ENCODE measurements around the gene GNRH2. TPM values are rescaled to one million over a fixed set of nuclear protein-coding genes. Genes with fewer than 3 reads are reported as not detected.

The GNRH2 gene
- total RNA-seq, 2 experiments from 2014 or later: 0.87 to 1.1 TPM

DNA sequence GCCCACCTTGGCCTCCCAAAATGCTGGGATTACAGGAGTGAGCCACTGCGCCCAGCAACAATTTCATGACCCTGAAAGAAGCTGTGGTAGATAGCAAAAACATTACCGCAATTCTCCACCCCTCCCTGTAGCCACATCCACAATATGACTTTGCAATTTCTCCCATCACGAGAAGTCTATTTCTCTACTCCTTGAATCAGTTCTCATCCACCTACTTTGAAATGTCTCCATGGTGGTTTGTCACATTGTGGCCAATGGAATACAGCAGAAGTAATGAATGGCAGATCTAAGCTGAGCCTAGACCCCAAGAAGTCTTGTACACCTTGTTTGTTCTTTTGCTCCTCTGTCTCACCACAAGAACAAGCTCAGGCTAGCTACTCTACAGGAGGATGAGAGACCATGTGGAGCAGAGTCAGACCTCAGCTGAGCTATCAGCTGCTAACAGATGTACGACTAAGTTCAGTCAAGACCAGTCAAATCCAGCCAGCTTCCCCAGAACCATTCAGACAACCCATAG is 34.3 kb downstream of the GNRH2 start:
- H3K4me3 Mint-ChIP-seq: no peak overlapping the region
- peak overlapping the region; percentile 53 for H3K27ac Mint-ChIP-seq
- DNase-seq: no peak
- peaks cover 16% of the 10 kb centered on the region for H3K4me1 Mint-ChIP-seq
- peaks cover 41% of the 10 kb centered on the region for H3K27me3 Mint-ChIP-seq
- no peaks in the 10 kb centered on the region for H3K36me3 Mint-ChIP-seq
- no peaks in the 10 kb centered on the region for H3K9me3 Mint-ChIP-seq

DNA sequence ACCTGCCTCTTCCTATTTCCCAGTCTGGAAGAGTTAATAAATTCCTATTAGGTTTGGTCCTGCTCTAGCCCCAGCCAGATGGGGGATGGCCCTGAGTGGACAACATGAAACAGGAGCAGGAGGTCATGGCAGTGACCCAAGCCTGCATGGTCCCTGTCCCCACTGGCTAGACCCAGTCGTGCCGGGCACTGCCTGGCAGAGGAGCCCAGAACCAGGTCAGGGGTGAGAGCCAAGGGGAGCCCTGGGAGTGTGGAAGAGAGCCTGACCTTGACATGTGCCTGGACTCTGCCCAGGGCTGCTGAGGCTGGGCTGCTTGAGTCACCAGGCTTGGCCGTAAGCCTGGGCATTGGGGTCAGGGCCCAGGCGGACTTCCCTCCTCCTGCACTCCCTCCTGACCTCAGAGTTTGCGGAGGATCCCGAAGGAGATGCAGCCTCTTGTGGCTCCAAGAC is 37.5 kb downstream of the GNRH2 start:
- no peak overlapping the region for H3K27ac Mint-ChIP-seq
- no peak for DNase-seq
- no peaks in the 10 kb centered on the region for H3K36me3 Mint-ChIP-seq
- peaks cover 18% of the 10 kb centered on the region for H3K4me1 Mint-ChIP-seq
- no peak overlapping the region for H3K4me3 Mint-ChIP-seq
- peaks cover 59% of the 10 kb centered on the region for H3K27me3 Mint-ChIP-seq
- H3K9me3 Mint-ChIP-seq: no peaks in the 10 kb centered on the region

DNA sequence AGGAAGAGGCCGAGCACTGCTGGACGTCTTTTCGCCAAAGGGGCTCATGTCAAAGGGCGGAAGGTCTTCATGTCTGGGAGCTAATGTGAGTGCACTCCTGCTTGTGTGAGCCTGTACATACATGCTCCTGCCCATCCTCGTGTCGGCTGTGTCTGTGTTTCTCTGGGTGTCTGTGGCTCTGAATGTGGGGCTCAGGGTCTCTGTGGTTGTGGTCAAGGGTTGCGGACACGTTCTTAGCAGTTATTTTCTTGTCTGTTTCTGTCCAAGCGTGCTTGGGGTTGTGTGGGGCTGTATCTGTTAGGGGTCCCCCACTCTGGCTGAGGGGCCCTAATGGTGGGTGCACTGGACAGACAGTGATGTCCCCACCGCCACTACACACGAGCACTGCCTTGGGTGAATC is 38.2 kb downstream of the GNRH2 start:
- Mint-ChIP-seq H3K4me1 (peaks cover 18% of the 10 kb centered on the region), H3K9me3 (no peaks in the 10 kb centered on the region), H3K36me3 (no peaks in the 10 kb centered on the region), H3K4me3 (no peak overlapping the region), H3K27ac (no peak overlapping the region), H3K27me3 (peaks cover 59% of the 10 kb centered on the region)
- no peak for DNase-seq

DNA sequence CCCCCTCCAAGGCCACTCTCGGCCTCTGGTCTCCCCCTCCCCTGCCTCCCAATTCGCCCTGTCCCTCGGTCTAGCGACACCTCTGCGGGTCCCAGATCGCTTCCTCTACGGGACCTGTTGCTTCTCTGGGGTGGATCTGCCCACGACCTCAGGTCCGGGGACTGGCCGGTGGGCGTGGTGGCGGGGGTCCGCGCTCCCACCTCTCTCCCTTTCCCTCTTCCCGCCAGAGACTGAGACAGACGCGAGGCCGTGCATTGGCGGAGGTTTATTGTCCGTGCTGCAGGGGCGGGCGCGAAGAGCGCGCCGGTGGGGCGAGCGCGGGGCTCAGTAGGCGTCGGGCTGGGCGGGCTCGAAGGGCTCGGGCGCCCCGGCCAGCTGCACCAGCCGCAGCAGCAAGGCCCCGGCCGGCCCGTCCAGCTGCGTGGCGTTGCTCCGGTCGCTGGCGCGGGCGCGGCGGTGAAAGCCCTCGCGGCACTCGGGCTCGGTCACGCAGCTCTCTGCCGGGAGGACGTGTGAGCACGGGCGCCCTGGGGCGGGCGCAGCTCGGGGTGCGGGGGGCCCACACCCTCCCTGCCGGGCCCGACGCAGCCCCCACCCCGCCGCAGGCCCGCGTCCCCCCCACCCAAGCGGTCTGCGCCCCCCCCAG is 39.0 kb downstream of the GNRH2 start:
- peaks cover 10% of the 10 kb centered on the region for H3K4me1 Mint-ChIP-seq
- H3K36me3 Mint-ChIP-seq: no peaks in the 10 kb centered on the region
- H3K9me3 Mint-ChIP-seq: no peaks in the 10 kb centered on the region
- H3K27me3 Mint-ChIP-seq: peaks cover 59% of the 10 kb centered on the region
- H3K4me3 Mint-ChIP-seq: peak overlapping the region; percentile 61
- no peak overlapping the region for H3K27ac Mint-ChIP-seq
- DNase-seq: peak; percentile 14

DNA sequence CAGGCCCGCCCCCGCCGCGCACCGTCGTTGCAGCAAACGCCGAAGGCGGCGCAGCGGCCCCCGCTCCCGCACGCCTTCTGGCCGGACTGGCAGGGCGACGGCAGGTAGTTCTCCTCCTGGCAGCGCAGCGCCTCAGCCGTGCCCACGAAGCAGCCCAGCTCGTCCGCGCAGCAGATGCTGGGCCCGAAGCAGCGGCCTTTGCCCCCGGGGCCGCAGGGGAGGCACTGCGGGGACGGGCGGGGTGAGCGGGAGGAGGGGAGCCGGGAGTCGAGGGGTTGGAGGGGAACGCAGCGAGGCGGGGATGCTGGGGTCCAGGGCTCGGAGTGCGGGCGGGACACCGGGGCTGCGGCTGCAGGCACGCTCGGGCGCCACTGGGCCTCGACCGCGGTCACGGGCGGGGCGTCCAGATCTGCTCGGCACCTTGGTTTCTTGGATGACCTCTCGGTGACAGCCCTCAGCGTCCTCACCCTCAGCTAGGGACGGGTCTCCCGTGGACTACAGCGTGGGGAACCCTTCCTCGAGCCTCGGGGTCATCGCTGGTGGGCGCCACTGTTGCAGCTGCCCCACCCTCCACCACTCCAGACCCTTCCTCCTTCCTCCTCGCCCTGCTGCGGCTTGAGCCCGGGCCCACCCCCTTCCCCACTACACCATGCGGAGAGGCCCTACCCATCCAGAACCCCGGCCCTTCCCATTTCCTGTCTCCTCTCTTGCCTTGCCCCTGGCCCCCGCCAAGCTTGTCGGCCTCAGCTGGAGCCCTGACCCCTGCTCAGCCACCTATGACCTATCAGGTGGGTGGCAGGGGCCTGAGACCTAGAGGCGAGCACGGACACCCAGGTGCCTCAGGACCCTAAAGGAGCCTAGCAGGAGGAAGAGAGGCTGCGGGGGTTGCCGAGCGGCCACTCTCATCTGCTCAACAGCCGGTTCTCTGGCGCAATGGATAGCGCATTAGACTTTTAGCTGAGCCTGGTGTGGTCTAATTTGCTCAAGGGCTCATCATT is 39.8 kb downstream of the GNRH2 start:
- H3K4me1 Mint-ChIP-seq: peaks cover 4% of the 10 kb centered on the region
- H3K4me3 Mint-ChIP-seq: peak overlapping the region; percentile 42
- no peak overlapping the region for H3K27ac Mint-ChIP-seq
- H3K27me3 Mint-ChIP-seq: peaks cover 54% of the 10 kb centered on the region
- no peak for DNase-seq
- H3K36me3 Mint-ChIP-seq: no peaks in the 10 kb centered on the region
- H3K9me3 Mint-ChIP-seq: no peaks in the 10 kb centered on the region

DNA sequence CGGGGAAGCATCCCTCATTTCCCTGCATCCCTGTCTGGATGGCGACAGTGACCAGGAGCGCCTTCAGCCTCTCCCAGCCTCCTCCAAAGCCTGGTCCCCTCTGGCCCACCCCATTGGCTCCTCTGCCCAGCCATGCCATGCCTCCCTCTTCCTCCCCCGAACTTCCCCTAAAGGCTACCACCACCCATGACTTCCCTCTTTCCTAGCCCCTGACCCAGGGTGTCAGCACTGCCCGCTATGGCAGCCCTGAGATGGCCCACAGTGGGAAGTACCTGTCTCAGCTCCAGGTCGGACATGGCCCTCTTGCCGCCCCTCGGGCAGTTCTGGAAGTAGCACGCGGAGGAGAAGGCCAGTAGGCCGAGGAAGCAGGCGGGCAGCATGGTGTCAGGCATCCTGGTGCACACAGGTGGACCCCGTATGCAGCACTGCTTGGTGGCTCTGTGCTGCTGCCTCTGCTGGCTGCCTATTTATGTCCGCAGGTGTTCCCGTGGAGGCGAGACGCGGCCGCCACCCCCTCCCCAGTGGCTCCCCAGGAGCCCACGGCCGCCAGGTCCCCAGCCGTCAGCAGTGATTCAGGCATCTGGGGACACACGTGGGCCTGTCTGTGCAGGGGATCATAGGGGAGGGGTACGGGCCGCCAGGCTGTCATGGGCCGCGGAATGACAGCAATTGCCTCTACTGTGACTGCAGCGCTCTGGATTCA is 41.0 kb downstream of the GNRH2 start, which contains the start of gene AVP:
TSS of gene AVP (minus strand) at position 442 of the 703 bp plus-strand sequence. CDS start at position 392, 50 bp downstream.
- Mint-ChIP-seq H3K27me3 (peaks cover 48% of the 10 kb centered on the region), H3K36me3 (no peaks in the 10 kb centered on the region), H3K4me3 (no peak within 1 kb of the TSS), H3K9me3 (no peaks in the 10 kb centered on the region), H3K4me1 (peaks cover 4% of the 10 kb centered on the region), H3K27ac (no peak within 1 kb of the TSS)
- DNase-seq: no peak

DNA sequence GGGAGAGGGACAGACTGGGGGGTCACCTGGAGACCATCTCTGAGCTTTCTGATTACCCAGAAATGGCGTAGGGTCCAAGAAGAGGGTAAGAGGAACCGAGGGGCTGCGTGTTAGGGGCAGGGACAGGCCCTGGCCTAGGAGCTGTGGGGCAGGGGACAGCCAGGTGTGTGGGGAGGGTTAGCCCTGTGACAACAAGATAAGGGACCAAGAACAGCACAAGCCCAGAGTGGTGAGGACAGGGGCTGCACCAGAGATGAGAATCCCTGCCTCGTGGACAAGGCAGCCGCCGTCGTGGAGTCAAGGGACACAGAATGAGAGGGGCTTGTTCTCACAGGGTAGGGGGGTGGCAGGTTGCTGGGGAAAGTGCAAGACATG is 41.6 kb downstream of the GNRH2 start:
- no peak overlapping the region for H3K27ac Mint-ChIP-seq
- H3K4me1 Mint-ChIP-seq: peaks cover 9% of the 10 kb centered on the region
- H3K9me3 Mint-ChIP-seq: no peaks in the 10 kb centered on the region
- H3K4me3 Mint-ChIP-seq: no peak overlapping the region
- H3K27me3 Mint-ChIP-seq: peaks cover 44% of the 10 kb centered on the region
- no peaks in the 10 kb centered on the region for H3K36me3 Mint-ChIP-seq
- DNase-seq: no peak

DNA sequence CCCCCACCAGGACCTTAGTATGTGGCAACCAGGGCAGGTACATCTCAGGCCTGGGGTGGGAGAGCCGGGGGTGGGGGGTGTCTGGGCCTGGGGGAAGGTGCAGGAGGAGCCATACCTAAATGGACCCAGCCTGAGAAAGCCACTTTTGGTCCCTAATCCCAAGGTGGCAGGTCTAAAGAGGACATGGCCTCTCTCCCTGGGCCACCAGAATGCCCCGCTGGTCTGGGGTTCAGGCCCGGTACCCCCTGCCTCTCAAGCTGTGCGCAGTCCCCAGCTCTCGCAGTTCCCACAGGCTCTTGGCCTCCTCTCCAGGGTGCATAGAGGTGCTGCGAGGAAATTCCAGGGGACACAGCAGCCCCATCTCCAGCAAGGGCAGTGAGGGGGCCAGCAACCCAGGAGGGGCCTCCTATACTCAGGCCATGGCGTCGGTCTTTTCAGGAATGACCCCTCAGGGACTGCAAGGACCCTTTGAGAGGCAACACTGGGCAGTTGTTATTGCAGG is 42.2 kb downstream of the GNRH2 start:
- H3K27me3 Mint-ChIP-seq: peaks cover 37% of the 10 kb centered on the region
- H3K4me3 Mint-ChIP-seq: no peak overlapping the region
- DNase-seq: no peak
- H3K27ac Mint-ChIP-seq: no peak overlapping the region
- no peaks in the 10 kb centered on the region for H3K36me3 Mint-ChIP-seq
- H3K9me3 Mint-ChIP-seq: no peaks in the 10 kb centered on the region
- peaks cover 14% of the 10 kb centered on the region for H3K4me1 Mint-ChIP-seq

DNA sequence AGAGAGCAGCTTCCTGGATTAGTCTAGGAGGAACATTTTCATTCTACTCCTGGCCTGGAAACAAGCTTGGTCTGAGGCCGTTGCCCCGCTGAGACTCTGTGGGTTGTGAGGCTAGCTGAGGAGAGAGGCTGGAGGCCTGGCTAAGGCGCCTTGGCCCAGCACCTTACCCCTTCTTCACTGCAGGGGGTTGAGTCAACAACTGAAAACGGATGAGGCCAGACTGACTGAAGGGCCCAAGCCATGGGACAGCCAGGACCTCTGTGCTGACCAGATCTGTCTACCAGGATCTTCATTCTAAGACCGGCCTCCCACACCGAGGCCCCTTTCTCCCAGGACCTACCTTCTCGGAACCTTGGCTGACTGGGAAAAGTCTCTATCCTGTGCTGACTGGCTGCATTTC is 44.6 kb downstream of the GNRH2 start:
- DNase-seq: no peak
- H3K27ac Mint-ChIP-seq: no peak overlapping the region

DNA sequence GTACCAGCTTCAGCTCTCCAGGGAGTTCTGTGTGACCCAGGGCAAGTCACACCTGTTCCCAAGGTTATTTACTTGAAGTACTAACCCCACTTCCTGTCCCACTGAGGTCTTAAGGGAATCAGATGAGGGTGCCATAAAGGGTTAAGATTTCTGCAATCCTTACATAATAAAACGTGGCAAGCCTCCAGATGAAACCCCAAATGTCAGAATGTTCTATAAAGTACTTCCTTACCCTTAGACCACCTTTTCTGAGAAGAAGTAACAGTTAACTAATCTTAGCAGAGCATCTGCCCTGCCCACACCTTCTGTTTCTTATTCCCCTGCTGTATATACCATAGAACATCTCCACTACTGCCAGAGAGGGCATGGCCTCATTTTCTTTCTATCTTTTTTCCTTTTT is 47.1 kb downstream of the GNRH2 start:
- H3K27me3 Mint-ChIP-seq: no peaks in the 10 kb centered on the region
- H3K36me3 Mint-ChIP-seq: no peaks in the 10 kb centered on the region
- H3K4me1 Mint-ChIP-seq: peaks cover 26% of the 10 kb centered on the region
- no peak overlapping the region for H3K4me3 Mint-ChIP-seq
- no peaks in the 10 kb centered on the region for H3K9me3 Mint-ChIP-seq
- no peak for DNase-seq
- H3K27ac Mint-ChIP-seq: no peak overlapping the region

More for the DNA sequence above, 44.6 kb downstream of the GNRH2 start:
- Mint-ChIP-seq H3K27me3 (peaks cover 19% of the 10 kb centered on the region), H3K36me3 (no peaks in the 10 kb centered on the region), H3K4me1 (peaks cover 21% of the 10 kb centered on the region), H3K4me3 (no peak overlapping the region), H3K9me3 (no peaks in the 10 kb centered on the region)

DNA sequence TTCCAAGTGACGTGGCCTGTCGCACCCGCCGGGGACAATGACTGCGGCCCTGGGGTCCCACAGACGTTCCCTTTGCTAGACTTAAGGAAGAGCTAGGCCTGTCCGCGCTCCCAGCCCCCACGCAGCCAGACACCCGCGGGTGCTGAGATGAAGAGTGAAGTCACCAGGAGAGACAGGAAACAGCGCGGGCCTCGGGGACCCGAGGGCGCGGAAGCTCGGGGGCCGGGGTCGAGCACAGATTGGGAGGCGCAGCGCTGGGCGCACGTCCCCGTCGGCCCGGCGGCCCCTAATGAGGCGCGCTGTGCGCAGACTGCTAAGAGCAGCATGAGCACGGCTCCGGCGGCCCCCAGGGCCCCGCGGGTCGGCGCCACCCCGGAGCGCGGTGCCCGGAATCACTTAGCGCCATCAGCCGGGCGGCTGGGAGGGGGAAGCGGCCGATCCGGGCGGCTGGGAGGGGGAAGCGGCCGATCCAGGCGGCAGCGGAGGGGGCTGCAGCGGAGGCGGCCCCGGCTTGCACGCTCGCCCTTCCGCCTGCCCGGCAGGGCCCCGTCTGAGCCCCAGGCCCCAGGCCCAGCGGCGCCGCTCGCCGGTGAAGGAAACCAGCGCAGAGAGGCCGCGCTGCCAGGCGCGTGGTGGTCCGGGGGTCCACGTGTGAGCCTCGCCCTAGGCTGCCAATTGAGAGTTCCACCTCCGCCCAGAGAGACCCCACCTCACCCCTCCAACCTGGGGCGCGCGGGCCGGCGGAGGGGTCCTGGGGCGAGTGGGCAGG is 49.4 kb downstream of the GNRH2 start:
- peaks cover 26% of the 10 kb centered on the region for H3K4me1 Mint-ChIP-seq
- DNase-seq: peak; percentile 66
- H3K9me3 Mint-ChIP-seq: no peaks in the 10 kb centered on the region
- H3K27me3 Mint-ChIP-seq: no peaks in the 10 kb centered on the region
- peak overlapping the region; percentile 86 for H3K4me3 Mint-ChIP-seq
- no peaks in the 10 kb centered on the region for H3K36me3 Mint-ChIP-seq
- peak overlapping the region; percentile 96 for H3K27ac Mint-ChIP-seq

DNA sequence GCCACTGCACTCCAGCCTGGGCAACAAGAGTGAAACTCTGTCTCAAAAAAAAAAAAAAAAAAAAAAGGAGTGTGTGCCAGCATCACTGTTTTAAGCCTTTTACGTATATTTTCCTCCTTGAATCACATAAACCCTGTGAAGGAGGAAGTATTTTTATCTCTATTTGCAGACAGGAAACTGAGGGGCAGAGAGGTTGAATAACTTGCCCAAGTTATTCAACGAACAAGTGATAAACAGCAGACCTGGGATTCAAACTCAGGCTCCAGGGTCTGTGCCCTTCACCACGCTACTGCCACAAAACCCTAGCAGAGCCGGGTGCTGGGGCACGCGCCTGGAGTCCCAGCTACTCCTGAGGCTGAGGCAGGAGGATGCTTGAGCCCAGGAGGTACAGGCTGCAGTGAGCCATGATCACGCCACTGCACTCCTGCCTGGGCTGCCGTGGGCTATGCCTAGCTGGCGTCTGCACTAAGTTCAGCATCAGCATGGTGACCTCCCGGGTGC is 50.5 kb downstream of the GNRH2 start:
- DNase-seq: peak; percentile 12
- H3K4me3 Mint-ChIP-seq: no peak overlapping the region

DNA sequence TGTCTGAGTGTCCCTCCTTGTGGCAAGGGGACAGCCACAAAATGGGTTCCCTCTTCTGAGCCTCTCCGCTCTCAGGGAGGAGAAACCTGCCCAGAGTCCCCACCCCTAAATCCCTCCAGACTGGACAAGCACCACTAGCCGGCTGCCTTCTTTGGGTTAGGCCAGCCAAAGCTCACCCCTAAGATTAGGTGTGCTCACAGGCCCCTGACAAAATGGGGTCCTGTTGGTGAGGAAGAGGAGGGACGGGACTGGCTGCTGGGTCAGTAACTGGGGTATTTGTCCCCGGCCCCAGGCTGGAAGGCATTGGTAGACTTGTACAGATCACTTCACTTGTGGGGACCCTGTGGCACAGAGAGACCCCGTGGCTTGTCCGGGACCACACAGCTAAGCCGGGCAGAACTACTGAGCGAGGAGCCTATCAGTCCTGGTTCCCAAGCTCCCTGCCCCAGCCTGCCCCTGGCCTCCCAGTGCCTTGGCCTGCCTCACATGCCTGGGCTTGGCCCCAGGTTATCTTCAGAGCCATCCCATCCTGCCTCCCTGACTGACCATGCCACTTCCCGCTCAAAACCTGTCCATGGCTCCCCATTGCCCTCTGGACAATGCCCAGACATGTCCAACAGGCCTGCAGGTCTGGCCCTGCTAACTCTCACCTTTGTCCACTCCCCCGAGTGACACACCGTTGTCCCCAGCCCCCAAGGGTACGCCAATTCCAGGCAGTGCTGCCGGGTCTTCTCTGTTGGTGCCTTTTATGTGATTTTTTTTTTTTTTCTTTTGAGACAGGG is 51.6 kb downstream of the GNRH2 start:
- Mint-ChIP-seq H3K9me3 (no peaks in the 10 kb centered on the region), H3K4me3 (no peak overlapping the region), H3K4me1 (peaks cover 21% of the 10 kb centered on the region), H3K27me3 (no peaks in the 10 kb centered on the region), H3K27ac (no peak overlapping the region), H3K36me3 (no peaks in the 10 kb centered on the region)
- DNase-seq: no peak

More for the DNA sequence above, 50.5 kb downstream of the GNRH2 start:
- H3K36me3 Mint-ChIP-seq: no peaks in the 10 kb centered on the region
- no peaks in the 10 kb centered on the region for H3K27me3 Mint-ChIP-seq
- peak overlapping the region; percentile 88 for H3K27ac Mint-ChIP-seq
- H3K9me3 Mint-ChIP-seq: no peaks in the 10 kb centered on the region
- peaks cover 26% of the 10 kb centered on the region for H3K4me1 Mint-ChIP-seq

Data from activated naive CD8-positive, alpha-beta T cell treated with anti-CD3 and anti-CD28 coated beads for 36 hours (primary cell).